AG04450 (cell line): ENCODE measurements around the gene ALDH3B2. TPM values are rescaled to one million over a fixed set of nuclear protein-coding genes. Genes with fewer than 3 reads are reported as not detected.

ENCODE experiments used
- CTCF ChIA-PET: fragments of 300-600, 350-600 bp; formaldehyde crosslinking; extraction: SDS; loops from one replicate; lab custom pipeline; 2022; ENCODE audit warnings: antibody characterized with exemption, inconsistent platforms; lab: Charles Lee
- POLR2A ChIA-PET: fragments of 350-600 bp; formaldehyde crosslinking; extraction: SDS; loops from one replicate; lab custom pipeline; 2021; ENCODE audit warnings: antibody characterized with exemption, inconsistent platforms; lab: Yijun Ruan, JAX
- DNase-seq: peaks from one replicate; pipeline ENCODE4 v3.0.0-alpha.2; 2011; ENCODE audit warnings: low read depth, low spot score
- H3K27ac ChIP-seq: one replicate; pipeline ENCODE4 v1.5.1; 2012; ENCODE audit warnings: low read depth, low read length, control low read depth
- H3K27me3 ChIP-seq: one replicate; pipeline ENCODE4 v1.6.0; 2012; ENCODE audit warnings: low read length; ENCODE audit not compliant: control insufficient read depth, insufficient read depth
- H3K4me3 ChIP-seq: 2 replicates; pipeline ENCODE4 v1.5.1; 2011; ENCODE audit warnings: mild to moderate bottlenecking, low read depth, low read length, control low read depth
- H3K9me3 ChIP-seq: 2 replicates; pipeline ENCODE4 v1.5.1; 2012; ENCODE audit warnings: low read length; ENCODE audit not compliant: control insufficient read depth, insufficient read depth
- polyA plus RNA-seq: library from polyadenylated mRNA; depleted of rRNA; stranded (reverse); fragments of >200 nt; gene quantifications from 2 replicates; pipeline ENCODE4 v1.2.3, GENCODE V29; 2011
- TF ChIP-seq, protein P1 (sequence below): IDR thresholded peaks from 2 replicates; pipeline ENCODE4 v1.5.1; 2011; ENCODE audit warnings: low read depth, low read length, control low read depth, inconsistent platforms

ALDH3B2 gene
- polyA plus RNA-seq, 1 experiment: not detected

DNA sequence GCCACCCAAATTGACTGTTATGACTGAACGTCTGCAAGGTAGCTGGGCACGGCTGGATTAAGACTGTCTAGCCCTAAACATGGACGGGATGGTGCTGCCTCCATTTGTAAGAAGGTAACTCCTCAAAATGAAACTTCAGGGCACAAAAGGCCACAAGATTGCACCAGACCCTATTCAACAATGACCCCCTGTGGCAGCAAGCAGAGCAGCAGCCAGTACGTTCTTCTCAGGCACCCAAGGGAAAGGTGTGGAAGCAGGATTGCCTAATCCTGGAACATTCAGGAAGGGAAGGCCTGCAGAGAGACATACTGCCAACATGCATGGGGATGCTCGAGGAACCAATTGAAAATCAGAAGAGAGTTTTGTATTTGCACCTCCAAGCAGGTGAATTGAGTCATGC, 30.4 kb downstream of the ALDH3B2 start:
- Histone ChIP-seq H3K27ac (no peak overlapping the region), H3K9me3 (peaks cover 13% of the 10 kb centered on the region), H3K4me3 (no peak overlapping the region), H3K27me3 (peaks cover 17% of the 10 kb centered on the region)
- POLR2A ChIA-PET: no interaction called here
- no peak for DNase-seq
- TF ChIP-seq, protein P1, sequence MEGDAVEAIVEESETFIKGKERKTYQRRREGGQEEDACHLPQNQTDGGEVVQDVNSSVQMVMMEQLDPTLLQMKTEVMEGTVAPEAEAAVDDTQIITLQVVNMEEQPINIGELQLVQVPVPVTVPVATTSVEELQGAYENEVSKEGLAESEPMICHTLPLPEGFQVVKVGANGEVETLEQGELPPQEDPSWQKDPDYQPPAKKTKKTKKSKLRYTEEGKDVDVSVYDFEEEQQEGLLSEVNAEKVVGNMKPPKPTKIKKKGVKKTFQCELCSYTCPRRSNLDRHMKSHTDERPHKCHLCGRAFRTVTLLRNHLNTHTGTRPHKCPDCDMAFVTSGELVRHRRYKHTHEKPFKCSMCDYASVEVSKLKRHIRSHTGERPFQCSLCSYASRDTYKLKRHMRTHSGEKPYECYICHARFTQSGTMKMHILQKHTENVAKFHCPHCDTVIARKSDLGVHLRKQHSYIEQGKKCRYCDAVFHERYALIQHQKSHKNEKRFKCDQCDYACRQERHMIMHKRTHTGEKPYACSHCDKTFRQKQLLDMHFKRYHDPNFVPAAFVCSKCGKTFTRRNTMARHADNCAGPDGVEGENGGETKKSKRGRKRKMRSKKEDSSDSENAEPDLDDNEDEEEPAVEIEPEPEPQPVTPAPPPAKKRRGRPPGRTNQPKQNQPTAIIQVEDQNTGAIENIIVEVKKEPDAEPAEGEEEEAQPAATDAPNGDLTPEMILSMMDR: no peak
- CTCF ChIA-PET: no interaction called here

- Histone ChIP-seq H3K27me3 (peaks cover 10% of the 10 kb centered on the region), H3K4me3 (no peak overlapping the region), H3K27ac (no peak overlapping the region), H3K9me3 (peaks cover 13% of the 10 kb centered on the region)
- TF ChIP-seq, protein P1: no peak
- no peak for DNase-seq
- POLR2A ChIA-PET: interaction anchor here (0.6 kb wide), 1 partner anchor 43 kb away, joined by 6 read pairs; no protein-coding TSS in a partner anchor
- CTCF ChIA-PET: no interaction called here
Observed at GRCh38 chr11:67642173-67643120, 32.0 kb downstream of the ALDH3B2 start.

DNA sequence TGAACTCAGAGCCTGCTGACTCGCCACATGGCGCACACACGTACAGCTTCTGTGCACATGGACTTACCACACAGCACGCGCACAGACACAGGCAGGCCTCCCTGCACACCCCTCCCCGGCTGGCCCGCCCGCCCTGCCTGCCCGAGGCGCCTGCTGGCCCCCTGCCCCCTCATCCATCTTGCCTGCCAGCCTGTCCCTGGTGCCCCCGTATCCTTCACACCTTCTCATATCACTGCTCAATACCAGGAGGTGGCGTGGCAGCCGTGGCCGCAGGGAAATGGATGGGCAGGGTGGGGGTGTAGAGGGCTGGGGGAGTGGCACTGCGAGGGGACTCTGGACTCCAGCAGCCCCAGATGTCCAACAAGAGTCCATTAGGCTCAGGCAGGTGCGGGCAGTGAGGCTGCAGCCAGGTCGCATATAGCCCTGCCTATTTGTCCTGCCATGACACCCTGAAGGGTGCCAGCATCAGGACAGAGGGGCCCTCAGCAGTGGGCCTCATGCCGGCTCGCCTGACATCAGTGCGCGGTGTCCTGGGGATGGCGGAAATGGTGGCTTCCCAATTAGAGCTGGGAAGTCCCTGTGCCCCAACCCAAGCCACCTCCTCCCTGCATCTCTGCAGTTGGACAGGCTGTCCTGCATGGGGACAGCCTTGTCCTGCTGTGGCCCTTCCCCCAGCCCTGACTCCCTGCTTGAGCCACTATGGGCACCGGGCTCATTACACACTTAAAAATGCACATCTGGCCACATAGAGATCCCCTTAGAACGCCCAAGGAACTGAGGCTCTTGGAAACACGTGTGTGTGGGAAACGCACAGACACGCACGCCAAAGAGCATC, 32.9 kb downstream of the ALDH3B2 start:
- Histone ChIP-seq H3K27ac (no peak overlapping the region), H3K9me3 (peaks cover 13% of the 10 kb centered on the region), H3K4me3 (no peak overlapping the region), H3K27me3 (peaks cover 10% of the 10 kb centered on the region)
- TF ChIP-seq, protein P1: no peak
- ChIA-PET CTCF (no interaction called here), POLR2A (no interaction called here)
- DNase-seq: no peak

GRCh38 chr11:67640758-67641337, 33.6 kb downstream of the ALDH3B2 start:
- no peak overlapping the region for H3K4me3 ChIP-seq
- no peak overlapping the region for H3K27ac ChIP-seq
- POLR2A ChIA-PET: no interaction called here
- H3K9me3 ChIP-seq: peaks cover 13% of the 10 kb centered on the region
- peaks cover 7% of the 10 kb centered on the region for H3K27me3 ChIP-seq
- CTCF ChIA-PET: no interaction called here
- TF ChIP-seq, protein P1: no peak
- DNase-seq: no peak
